SK-MEL-5 (cell line): ENCODE results near the gene AICDA. TPM values are rescaled to one million over a fixed set of nuclear protein-coding genes. Genes with fewer than 3 reads are reported as not detected.
"Not testable (repeated sequence)": the region's sequence is repeated elsewhere in the genome, so short reads cannot be mapped to it uniquely, and the experiment has no call there.

Experiments
- DNase-seq: peaks from one replicate; pipeline ENCODE4 v3.0.0-alpha.2; 2016; ENCODE audit warnings: low read depth, low spot score
- in situ Hi-C: cut with HindIII; loops from 2 replicates; pipeline ENCODE4 v1.10.0; 2016; ENCODE audit warnings: low sequenced_read_pairs, high pct_unique_total_duplicates, low pct_unique_long_range_greater_than_20kb
- polyA plus RNA-seq, 2 experiments: library from polyadenylated mRNA; depleted of rRNA; stranded (reverse); fragments of >200 nt; gene quantifications; 2 replicates each; pipeline ENCODE4 v1.2.3, GENCODE V29; 2015
- total RNA-seq: library from RNA; depleted of rRNA; stranded (reverse); fragments of >200 nt; shearing (Covaris generic); gene quantifications from 2 replicates; pipeline ENCODE4 v1.2.3, GENCODE V29; 2014; rRNA removed

The AICDA gene
- total RNA-seq, result 0.24 and 1.1 TPM in 2 replicates
- polyA plus RNA-seq (2015; cell fraction: cytosol; rRNA removed), result not detected in 2 replicates
- polyA plus RNA-seq (2015; cell fraction: nucleus; rRNA removed), result not detected in 2 replicates

DNA sequence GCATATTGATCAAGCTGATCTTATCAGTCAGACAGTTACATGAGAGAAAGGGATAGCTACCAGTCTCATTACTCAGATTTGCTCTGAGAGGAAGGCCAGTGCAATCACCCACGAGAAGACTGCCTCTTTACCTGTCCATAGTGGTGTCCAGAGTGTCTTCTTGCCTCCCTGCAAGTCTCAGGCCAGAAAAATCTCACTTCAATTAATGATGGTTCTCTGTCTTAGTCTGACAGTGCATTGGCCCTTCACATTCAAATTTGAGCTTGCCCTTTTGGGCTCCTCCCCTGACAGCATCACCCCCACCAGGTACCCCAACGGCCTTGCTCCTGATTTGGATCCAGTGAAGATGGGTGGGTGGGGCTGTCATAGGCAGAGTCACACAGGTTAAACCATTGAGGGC, at the start of gene AICDA:
TSS of gene AICDA (minus strand) at position 231 of the 400 bp plus-strand sequence. CDS start at position 139, 92 bp downstream.
- DNase-seq, result no peak
- in situ Hi-C loops, result no loop called here

DNA sequence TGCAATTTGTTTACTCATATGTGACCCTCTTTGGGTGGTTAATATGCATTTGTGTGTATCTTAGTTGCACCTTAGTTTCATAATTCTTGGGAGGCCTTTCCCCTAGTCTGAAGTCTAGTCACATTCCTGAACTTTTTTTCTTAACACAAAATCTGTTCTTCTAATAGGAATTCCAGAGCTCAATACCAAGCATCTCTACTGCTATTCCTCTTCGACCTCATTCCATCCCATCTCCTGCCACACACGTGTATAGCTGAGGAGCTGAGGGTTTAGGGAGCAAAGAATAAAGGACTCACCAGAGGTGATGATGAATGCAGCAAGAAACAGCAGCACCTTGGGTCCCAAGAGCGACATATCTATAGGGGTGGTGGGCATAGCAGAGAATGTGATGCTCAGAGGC, 49.1 kb upstream of the AICDA start:
- DNase-seq, result no peak
- in situ Hi-C loops, result no loop called here

DNA sequence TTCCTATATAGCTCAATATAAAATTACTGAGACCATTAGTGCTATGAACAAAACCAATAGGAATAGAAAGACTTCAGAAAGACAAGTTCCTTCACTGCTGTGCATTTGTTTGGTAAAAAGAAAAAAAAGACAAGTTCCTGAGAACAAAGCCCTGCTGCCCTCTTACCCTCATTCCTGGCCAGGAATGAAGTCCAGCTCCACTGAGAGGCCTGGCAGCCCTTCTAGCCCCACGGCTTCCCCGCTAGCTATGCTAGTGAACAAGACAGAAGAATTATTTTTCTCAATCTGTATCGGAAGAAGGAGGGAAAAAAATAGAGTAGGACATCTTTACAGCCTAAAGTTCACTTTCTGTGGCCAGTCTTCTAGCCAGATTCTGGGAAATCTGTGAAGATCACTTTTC, 48.4 kb upstream of the AICDA start:
- in situ Hi-C loops, result no loop called here
- no peak for DNase-seq

DNA sequence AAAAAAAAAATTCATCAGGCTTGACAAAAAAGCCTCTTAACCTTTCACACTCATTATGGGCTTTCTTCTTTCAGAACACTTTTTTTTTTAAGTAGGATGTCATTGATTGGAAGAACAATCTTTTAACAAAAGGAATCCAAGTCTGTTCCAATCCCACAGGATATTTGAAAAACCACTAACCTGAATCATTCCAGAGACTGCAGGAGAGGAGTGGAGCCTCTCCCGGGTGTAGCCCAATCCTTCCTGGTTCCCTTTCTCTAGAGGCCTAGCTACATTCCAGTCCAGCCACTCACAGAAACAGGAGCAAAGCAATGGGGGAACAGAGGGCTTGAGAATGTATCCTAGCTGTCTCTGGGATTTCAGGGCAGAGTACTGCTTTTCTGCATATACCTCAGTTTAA, 45.7 kb upstream of the AICDA start:
- no peak for DNase-seq
- in situ Hi-C loops, result no loop called here

DNA sequence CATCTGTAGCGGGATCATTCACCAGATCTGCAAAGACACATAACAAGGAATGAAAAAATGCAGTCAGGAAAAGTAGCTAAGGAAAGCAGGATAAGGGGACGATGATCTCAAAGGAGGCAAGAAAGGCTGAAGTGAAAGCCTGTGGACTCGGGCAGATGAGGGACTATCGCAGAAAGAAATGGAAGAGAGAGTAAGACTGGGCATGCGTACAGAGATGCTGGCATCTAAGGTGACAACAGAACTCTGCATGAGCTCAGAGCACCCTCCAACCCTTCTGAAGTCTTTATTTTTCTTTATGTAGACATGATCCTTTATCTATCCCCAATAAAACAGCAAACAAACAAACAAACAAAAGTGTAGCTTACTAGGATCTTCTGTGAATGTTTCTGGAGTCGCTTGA, 42.8 kb upstream of the AICDA start:
- in situ Hi-C loops, result no loop called here

DNA sequence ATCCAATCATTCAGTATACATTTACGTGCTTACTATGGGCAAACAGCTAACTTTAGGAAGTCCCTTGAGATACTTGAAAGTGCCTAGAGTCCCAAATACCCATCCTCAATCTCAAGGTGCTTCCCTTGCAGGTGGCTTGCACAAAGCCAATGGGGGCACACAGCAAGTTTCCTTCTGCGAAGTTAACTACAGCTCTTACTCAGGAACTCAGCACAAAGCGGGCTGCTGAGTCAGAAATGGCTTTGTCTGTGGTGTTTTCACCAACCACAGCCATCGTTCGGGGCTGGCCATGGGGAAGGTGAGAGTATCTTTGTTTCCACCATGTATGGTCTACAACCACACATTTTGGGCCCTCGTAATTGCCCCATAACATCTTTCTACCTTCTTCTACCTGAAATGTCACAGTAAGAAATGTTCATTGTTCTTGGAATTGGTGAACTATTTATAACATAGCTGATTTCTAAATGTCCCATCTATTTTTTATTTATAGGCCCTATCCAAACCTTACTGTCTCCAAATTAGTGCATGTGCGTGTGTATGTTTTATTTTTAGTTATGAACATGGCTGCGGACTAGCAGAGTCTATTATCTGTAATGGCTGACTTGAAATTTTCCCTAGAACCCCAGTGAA, 36.0 kb upstream of the AICDA start:
- DNase-seq, result no peak
- in situ Hi-C loops, result no loop called here

More for the DNA sequence above, 42.8 kb upstream of the AICDA start:
- DNase-seq, result no peak

DNA sequence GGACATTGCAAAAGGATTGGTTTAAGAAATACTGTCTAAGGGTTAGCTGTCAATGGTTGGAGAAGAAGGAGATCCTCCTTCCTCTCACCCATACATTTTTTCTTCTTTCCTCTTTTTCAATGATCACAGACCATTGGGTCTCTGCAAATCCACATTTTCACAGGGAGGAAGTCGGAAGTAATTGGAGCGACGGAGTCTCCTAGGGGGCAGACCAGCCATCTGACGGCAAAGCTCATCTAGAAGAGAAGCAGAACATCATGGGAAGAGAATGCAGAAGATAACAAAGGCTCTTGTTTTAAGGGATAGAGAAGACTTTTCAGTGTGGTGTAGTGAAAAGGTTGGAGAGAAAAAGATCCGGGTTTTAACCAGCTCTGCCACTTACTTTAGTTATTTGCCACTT, 35.3 kb upstream of the AICDA start:
- DNase-seq, result no peak
- in situ Hi-C loops, result no loop called here

DNA sequence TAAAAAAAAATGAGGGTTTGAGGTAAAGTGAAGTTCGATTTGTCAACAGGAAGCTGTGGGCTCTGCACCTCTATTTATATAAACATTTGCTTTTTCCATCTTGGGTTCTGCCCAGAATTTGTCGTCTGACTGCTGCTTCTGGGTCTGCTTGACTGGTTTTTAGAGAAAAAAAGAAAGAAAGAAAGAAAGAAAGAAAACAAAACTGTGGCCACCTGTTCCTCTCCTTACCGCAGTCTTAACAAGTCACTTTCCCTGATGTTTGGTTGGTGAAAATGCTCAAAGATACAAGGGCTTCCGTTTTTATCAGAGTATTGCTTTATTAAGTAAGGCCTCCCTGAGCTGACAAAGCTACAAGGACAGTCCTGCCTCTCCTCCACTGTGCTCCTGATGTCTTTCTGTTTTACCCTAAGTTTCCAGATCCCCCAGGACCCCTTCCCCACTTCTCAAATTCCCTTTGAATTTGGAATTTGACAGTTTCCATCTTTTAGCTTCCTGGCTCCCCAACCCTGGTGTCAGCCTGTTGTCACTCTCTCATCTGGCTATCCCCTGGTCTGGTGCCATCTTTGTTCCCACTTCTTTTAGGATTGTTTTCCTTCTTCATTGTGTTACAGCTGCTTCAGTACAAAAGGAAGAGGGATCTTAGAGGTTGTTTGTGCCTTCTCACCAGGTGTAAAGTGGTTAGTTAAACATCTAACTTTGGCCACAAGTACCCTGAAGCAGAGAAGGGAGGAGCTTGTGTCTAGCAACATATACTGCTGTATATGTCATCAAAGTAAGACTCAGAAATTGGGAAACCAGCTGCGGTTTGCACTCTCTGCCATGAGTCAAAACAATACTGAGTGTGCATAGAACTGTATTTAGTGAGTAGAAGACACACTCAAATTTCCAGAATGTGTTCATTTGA, 31.9 kb upstream of the AICDA start:
- DNase-seq, result no peak
- in situ Hi-C loops, result no loop called here

DNA sequence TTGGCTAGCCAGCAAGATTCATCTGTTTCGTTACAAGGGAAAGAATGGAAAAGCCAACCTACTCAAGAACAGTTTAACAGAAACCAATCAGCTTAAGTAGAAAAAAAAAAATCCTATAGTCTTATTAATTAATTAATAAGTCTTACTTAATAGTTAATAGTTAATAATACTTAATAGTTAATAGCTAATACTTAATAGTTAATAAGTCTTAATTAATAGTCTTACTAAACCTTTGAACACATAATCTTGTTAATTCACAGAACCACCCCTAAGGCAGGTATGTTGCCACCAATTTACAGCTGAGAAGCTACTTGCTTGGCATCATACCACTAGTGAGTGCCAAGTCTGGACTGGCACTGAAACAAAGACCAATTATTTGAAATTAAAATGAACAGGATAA, 30.1 kb upstream of the AICDA start:
- in situ Hi-C loops, result no loop called here

DNA sequence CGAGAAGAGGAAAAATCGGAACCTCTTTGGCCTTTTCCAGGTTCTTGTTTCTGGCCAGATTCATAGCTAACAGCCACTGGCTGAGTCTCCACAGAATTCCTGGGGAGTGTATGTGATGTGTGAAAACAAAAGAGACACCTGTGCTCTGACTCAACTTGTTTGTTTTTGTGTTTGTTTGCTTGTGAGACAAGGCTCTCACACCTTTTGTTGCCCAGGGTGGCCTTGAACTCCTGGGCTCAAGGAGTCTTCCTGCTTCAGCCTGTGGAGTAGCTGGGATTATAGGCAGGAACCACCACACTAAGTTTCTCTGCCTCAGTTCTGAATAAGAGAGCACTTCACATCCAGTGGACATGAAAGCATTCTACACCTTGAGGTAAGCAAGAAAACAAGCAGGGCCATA, 27.3 kb upstream of the AICDA start:
- in situ Hi-C loops, result no loop called here
- DNase-seq, result no peak

More for the DNA sequence above, 30.1 kb upstream of the AICDA start:
- DNase-seq, result no peak

DNA sequence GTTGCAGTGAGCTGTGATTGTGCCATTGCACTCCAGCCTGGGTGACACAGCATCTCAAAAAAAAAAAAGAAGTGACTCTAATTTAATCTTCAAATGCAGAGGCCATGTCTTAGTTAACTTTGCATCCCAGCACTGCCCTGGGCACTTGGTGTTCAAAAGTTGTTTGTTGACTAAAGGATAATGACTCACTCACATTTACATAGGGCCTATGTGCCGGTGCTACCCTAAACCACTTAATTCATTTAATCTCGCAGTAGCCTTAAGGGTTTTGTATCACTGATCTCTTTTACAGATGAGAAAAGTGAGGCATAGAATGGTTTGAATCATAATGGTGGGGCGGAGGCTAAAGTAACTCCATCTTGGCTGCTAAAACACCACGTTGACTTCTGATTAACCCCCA, 26.3 kb upstream of the AICDA start:
- in situ Hi-C loops, result no loop called here
- no peak for DNase-seq

DNA sequence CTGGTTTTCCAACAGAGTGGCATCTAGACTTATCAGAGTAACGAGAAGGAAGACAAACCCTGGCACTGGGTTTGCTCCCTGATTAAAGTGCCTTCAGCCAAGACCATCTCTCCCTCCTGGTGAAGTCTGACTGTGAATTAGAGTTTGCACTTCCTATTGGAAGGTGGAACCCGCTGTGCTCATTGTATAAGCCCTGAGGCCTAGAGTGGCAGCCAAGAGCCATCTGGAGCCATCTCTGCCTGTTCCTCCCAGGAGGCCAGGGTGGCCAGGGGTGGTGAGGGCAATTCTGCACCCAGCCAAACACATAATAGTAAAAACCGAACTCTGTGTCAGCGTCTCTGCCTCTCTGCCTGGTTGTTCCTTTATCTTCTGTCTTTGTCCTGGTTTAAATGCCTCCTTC, 25.0 kb upstream of the AICDA start:
- in situ Hi-C loops, result no loop called here
- no peak for DNase-seq

DNA sequence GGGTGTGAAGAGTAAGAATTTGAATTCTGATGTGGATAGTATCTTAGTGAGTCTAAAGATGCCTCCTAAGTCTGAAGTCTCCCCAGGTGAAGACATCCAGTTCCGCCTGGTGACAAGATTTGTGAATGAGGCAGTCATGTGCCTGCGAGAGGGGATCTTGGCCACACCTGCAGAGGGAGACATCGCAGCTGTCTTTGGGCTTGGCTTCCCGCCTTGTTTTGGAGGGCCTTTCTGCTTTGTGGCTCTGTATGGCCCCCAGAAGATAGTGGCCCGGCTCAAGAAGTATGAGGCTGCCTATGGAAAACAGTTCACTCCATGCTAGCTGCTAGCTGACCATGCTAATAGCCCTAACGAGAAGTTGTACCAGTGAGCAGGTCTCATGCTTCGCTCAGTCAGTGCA, 24.6 kb upstream of the AICDA start:
- in situ Hi-C loops, result no loop called here
- no peak for DNase-seq

DNA sequence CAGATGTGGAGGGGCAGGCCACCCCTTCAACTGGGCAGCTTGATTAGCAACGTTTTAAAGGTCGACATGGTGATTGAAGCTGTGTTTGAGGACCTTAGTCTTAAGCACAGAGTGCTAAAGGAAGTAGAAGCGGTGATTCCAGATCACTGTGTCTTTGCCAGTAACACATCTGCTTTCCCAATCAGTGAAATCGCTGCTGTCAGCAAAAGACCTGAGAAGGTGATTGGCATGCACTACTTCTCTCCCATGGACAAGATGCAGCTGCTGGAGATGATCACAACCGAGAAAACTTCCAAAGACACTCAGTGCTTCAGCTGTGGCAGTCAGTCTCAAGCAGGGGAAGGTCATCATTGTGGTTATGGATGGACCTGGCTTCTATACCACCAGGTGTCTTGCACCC, 23.9 kb upstream of the AICDA start:
- in situ Hi-C loops, result no loop called here
- DNase-seq, result no peak

DNA sequence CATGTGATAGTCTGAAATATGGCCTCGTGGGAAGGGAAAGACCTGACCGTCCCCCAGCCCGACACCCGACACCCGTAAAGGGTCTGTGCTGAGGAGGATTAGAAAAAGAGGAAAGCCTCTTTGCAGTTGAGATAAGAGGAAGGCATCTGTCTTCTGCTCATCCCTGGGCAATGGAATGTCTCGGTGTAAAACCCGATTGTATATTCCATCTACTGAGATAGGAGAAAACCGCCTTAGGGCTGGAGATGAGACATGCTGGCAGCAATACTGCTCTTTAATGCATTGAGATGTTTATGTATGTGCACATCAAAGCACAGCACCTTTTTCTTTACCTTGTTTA, 23.3 kb upstream of the AICDA start:
- DNase-seq, in situ Hi-C loops: not testable (repeated sequence)

DNA sequence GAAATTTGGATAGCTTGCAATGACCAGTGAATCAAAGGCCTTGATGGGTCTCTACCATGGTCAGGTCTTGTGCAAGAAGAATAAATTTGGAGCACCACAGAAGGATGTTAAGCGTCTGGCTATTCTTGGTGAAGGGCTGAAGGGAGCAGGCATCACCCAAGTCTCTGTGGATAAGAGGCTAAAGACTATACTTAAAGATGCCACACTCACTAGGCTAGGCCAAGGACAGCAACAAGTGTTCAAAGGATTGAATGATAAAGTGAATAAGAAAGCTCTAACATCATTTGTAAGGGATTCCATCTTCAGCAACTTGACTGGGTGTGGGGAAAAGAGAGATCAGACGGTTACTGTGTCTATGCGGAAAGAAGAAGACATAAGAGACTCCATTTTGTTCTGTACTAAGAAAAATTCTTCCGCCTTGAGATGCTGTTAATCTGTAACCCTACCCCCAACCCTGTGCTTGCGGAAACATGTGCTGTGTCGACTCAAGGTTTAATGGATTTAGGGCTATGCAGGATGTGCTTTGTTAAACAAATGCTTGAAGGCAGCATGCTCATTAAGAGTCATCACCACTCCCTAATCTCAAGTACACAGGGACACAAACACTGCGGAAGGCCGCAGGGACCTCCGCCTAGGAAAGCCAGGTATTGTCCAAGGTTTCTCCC, 22.8 kb upstream of the AICDA start:
- DNase-seq, in situ Hi-C loops: not testable (repeated sequence)

DNA sequence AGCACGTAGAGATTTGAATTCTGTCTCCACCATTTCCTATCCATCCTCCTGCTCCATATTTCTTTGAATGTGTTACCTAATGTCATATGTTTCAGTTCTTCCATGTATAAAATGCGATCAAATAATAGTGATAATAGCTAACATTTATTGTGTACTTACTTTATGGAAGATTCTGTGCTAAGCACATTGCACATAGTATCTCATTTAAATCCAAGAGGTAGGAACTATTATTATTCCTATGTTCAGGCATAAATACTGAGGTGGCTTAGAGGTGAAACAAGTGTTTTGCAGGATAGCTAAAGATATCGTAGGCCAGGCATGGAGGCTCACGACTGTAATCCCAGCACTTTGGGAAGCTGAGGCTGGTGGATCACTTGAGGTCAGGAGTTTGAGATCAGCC, 17.5 kb upstream of the AICDA start:
- no peak for DNase-seq
- in situ Hi-C loops, result no loop called here

DNA sequence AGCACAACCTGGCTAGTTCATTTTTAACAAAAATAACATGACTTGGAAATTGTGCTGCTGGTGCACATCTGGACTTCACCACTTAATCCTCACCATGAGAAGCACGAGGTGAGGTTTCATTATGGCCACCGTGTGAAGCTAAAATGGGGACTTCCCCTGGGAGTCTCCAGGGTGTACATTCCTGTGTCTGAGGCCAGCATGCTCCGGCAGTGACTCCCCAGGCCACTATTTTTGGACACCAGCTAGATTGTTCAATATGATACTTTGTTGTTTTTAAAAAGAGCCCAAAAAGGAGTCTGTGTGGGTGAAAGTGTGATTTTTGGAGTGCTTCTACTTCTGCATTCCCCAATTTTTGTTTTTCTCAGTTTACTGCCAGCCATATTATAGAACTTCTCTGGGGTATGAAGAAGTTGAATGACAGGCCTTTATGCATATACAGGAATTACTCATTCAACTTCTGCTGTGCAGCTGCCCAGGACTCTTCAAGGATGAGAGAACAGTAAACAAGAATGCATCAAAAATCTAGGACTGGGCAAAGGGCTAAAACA, 16.9 kb upstream of the AICDA start:
- DNase-seq, result peak; percentile 32
- in situ Hi-C loops, result no loop called here
